ENCODE data around the gene HEYL. TPM values are rescaled to one million over a fixed set of nuclear protein-coding genes. Genes with fewer than 3 reads are reported as not detected.

Gene HEYL
- total RNA-seq, 6 experiments from 2014 or later, result 0.98 to 2.6 (median 1.6) TPM

DNA sequence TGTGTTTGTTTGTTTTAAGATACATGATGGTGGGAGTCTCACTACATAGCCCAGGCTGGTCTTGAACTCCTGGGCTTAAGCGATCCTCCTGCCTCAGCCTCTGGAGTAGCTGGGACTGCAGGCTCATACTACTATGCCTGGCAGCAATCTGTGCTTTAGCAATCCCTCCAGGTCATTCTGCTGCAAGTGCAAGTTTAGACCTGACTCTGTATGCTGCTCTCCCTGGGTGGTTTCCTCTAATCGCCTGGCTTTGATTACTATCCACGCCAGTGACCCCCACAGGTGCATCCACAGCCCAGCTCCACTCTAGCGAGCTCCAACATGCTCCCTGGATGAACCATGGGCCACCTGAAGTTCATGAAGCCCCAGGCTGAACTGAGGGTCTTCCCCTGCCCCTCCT is 47.4 kb downstream of the HEYL start:
- no peak for TF ChIP-seq POLR2A (IDR thresholded peaks at IDR 0.05)
- TF ChIP-seq, protein P1, sequence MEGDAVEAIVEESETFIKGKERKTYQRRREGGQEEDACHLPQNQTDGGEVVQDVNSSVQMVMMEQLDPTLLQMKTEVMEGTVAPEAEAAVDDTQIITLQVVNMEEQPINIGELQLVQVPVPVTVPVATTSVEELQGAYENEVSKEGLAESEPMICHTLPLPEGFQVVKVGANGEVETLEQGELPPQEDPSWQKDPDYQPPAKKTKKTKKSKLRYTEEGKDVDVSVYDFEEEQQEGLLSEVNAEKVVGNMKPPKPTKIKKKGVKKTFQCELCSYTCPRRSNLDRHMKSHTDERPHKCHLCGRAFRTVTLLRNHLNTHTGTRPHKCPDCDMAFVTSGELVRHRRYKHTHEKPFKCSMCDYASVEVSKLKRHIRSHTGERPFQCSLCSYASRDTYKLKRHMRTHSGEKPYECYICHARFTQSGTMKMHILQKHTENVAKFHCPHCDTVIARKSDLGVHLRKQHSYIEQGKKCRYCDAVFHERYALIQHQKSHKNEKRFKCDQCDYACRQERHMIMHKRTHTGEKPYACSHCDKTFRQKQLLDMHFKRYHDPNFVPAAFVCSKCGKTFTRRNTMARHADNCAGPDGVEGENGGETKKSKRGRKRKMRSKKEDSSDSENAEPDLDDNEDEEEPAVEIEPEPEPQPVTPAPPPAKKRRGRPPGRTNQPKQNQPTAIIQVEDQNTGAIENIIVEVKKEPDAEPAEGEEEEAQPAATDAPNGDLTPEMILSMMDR (IDR thresholded peaks at IDR 0.05), result no peak
- Histone ChIP-seq H3K4me1 (no peaks in the 10 kb centered on the region), H3K27me3 (no peaks in the 10 kb centered on the region), H3K4me3 (no peak overlapping the region), H3K36me3 (no peaks in the 10 kb centered on the region), H3K27ac (no peak overlapping the region), H3K9me3 (no peaks in the 10 kb centered on the region)
- 58% methylated on average over 3 of the region's 4 CpGs for WGBS (ENCODE audit: insufficient coverage, low coverage, low lambda C conversion rate, missing lambda C conversion rate)
- no peak for ATAC-seq
- intact Hi-C loops (cut with DNase I), result no loop called here
- no peak for DNase-seq

DNA sequence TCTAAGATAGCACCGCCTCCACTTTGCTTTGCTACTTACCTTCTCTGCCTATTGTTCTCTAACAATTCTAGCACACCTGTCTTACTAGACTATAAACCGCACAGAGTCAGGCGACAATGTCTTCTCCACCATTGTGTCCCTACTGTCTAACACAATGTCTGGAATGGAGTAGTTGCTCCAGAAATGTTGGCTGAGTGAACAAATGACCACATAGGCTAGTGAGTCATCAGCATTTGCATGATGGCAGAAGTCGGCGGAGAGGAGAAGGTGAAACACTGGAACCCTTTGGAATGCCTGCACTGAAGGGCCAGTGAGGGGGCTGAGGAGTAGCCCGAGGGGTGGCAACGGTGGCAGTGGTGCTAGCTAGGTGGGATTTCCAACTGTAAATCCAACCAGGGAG is 48.9 kb downstream of the HEYL start:
- 87% methylated on average over 6 of the region's 7 CpGs for WGBS (ENCODE audit: insufficient coverage, low coverage, low lambda C conversion rate, missing lambda C conversion rate)
- TF ChIP-seq, protein P1 (IDR thresholded peaks at IDR 0.05), result no peak
- H3K9me3 ChIP-seq, result no peaks in the 10 kb centered on the region
- DNase-seq (no peak), ATAC-seq (no peak)
- H3K27me3 ChIP-seq, result no peaks in the 10 kb centered on the region
- intact Hi-C loops (cut with DNase I), result no loop called here
- H3K27ac ChIP-seq, result no peak overlapping the region
- H3K4me3 ChIP-seq, result no peak overlapping the region
- H3K36me3 ChIP-seq, result no peaks in the 10 kb centered on the region
- H3K4me1 ChIP-seq, result no peaks in the 10 kb centered on the region

- intact Hi-C loops (cut with DNase I), result no loop called here
- Histone ChIP-seq H3K27ac (no peak overlapping the region), H3K27me3 (no peaks in the 10 kb centered on the region), H3K36me3 (no peaks in the 10 kb centered on the region), H3K4me1 (no peaks in the 10 kb centered on the region), H3K9me3 (no peaks in the 10 kb centered on the region), H3K4me3 (no peak overlapping the region)
- TF ChIP-seq POLR2A (IDR thresholded peaks at IDR 0.05), result no peak
- TF ChIP-seq, protein P1 (IDR thresholded peaks at IDR 0.05), result no peak
- ATAC-seq (no peak), DNase-seq (no peak)
- WGBS (ENCODE audit: insufficient coverage, low coverage, low lambda C conversion rate, missing lambda C conversion rate), result 97% methylated on average over 5 of the region's 7 CpGs
These were observed 53.5 kb downstream of the HEYL start for GRCh38 chr1:39585933-39586332.

DNA sequence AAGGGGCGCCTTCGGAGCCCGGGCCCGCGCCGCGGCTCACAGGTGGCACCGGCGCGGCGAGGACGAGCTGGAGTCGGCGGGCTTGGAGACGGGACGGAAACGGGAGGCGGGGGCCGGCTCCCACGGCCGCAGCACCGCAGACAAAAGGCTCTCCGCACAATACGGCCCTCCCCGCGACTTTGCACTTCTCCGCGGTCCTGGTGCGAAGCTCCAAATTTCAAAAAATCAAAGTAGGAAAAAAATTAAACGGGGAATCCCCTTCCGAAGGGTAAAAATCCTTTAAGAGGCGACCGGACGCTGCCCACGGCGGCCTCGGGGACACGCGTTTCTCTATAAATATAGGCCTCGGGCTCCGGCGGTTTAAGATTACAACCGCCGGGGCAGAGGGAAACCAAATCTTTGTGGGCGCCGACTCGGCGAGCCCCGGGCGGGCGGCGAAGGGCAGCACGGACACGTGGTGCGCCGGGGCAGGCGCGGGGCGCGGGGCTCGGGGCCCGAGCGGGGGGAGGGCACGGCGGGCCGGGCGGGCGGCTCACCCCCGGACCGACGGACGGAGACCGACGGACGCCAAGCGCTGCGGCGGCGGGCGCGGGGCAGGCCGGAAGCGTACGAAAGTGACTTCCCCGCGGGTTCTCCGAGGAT is 63.3 kb downstream of the HEYL start:
- peak; percentile 39 to 65 (median 60) for ATAC-seq
- Histone ChIP-seq H3K9me3 (no peaks in the 10 kb centered on the region), H3K4me3 (peak overlapping the region; percentile 68 to 93 (median 81)), H3K27ac (peak overlapping the region; percentile 63 to 84 (median 69)), H3K27me3 (no peaks in the 10 kb centered on the region), H3K4me1 (peaks cover 0 to 22% (median 9%) of the 10 kb centered on the region in 4 donors), H3K36me3 (peaks cover 0 to 18% (median 12%) of the 10 kb centered on the region in 4 donors)
- TF ChIP-seq POLR2A (IDR thresholded peaks at IDR 0.05), result no peak
- TF ChIP-seq, protein P1 (IDR thresholded peaks at IDR 0.05), result no peak
- DNase-seq, result peak; percentile 47 to 57 (median 57)
- WGBS (ENCODE audit: insufficient coverage, low coverage, low lambda C conversion rate, missing lambda C conversion rate), result 0% methylated on average over 30 of the region's 87 CpGs
- intact Hi-C loops (cut with DNase I), result no loop called here
